Prostate gland (tissue), 2 donors: ENCODE results near the gene SUCLG2. TPM values are rescaled to one million over a fixed set of nuclear protein-coding genes. Genes with fewer than 3 reads are reported as not detected.

Experiments used
- DNase-seq: peaks from one replicate; pipeline ENCODE4 v3.0.0-alpha.2; 2019; ENCODE audit warnings: low spot score
- H3K27ac ChIP-seq, 2 donors: fragments of 200-600 bp; sonication (generic); 2 replicates each; pipeline ENCODE4 v1.5.1; 2017 to 2019
- H3K27me3 ChIP-seq: fragments of 200-600 bp; sonication (generic); replicated peaks from 2 replicates; pipeline ENCODE4 v1.5.1; 2019; ENCODE audit not compliant: insufficient read depth
- H3K36me3 ChIP-seq, 2 donors: fragments of 200-600 bp; sonication (generic); 1 replicate in 1 of 2; 2 replicates in 1 of 2; pipeline versions ENCODE4 v1.5.1 to v1.8.1; 2017 to 2019
- H3K4me1 ChIP-seq: fragments of 200-600 bp; sonication (generic); replicated peaks from 2 replicates; pipeline ENCODE4 v1.5.1; 2019
- H3K4me3 ChIP-seq, 2 donors: fragments of 200-600 bp; sonication (generic); 2 replicates each; pipeline ENCODE4 v1.5.1; 2017 to 2019
- H3K9me3 ChIP-seq: fragments of 200-600 bp; sonication (generic); 2 replicates; pipeline ENCODE4 v1.5.1; 2017
- CTCF ChIP-seq, 4 experiments: fragments of 200-600 bp in 2 of 4; fragments of 450-650 bp in 2 of 4; sonication (generic) in 2 of 4; IDR thresholded peaks; 1 replicate in 3 of 4; 2 replicates in 1 of 4; pipeline ENCODE4 v1.5.1; 2016 to 2019; ENCODE audit warnings: antibody characterized with exemption in 4 of 4, mild to moderate bottlenecking in 2 of 4, moderate library complexity in 2 of 4
- POLR2A ChIP-seq: fragments of 450-650 bp; IDR thresholded peaks from one replicate; pipeline ENCODE4 v1.6.1; 2016; ENCODE audit warnings: antibody characterized with exemption, mild to moderate bottlenecking
- POLR2AphosphoS5 ChIP-seq: sonication (generic); formaldehyde crosslinking; IDR thresholded peaks from one replicate; pipeline ENCODE4 v1.6.1; 2017; ENCODE audit warnings: antibody characterized with exemption
- WGBS: methylation state at CpG from one replicate; pipeline ENCODE4 v1.1.5; 2018; 5-methylcytosine and 5-hydroxymethylcytosine counted together
- intact Hi-C: fragments of 100-400 bp; cut with DNase I; formaldehyde crosslinking; loops from one replicate; pipeline ENCODE4 v1.14.2; 2022
- total RNA-seq, 2 donors: library from RNA; depleted of rRNA; stranded (reverse); fragments of >200 nt; gene quantifications; one replicate each; pipeline ENCODE4 v1.1.0, GENCODE V29; 2016

Gene SUCLG2
- total RNA-seq, 2 donors from 2014 or later, result 33.2 to 65.4 TPM

- Histone ChIP-seq H3K36me3 (no peaks in the 10 kb centered on the region), H3K4me1 (no peaks in the 10 kb centered on the region), H3K27me3 (no peaks in the 10 kb centered on the region), H3K4me3 (no peak overlapping the region), H3K9me3 (no peaks in the 10 kb centered on the region), H3K27ac (no peak overlapping the region)
- WGBS, result 97% methylated on average over 1 of the region's 1 CpG
- DNase-seq, result no peak
- no peak for TF ChIP-seq CTCF (IDR thresholded peaks at IDR 0.05)
- TF ChIP-seq POLR2AphosphoS5, result no peak
- TF ChIP-seq POLR2A, result no peak
- intact Hi-C loops, result no loop called here
These were observed 124.5 kb downstream of the SUCLG2 start for GRCh38 chr3:67529915-67530314.

GRCh38 chr3:67529337-67529736, 125.1 kb downstream of the SUCLG2 start:
- no peaks in the 10 kb centered on the region for H3K4me1 ChIP-seq
- no peak overlapping the region for H3K4me3 ChIP-seq
- no peaks in the 10 kb centered on the region for H3K9me3 ChIP-seq
- no peaks in the 10 kb centered on the region for H3K36me3 ChIP-seq
- DNase-seq, result no peak
- no peak overlapping the region for H3K27ac ChIP-seq
- TF ChIP-seq POLR2AphosphoS5 (no peak), CTCF (IDR thresholded peaks at IDR 0.05) (no peak), POLR2A (no peak)
- intact Hi-C loops, result no loop called here
- WGBS, result 89% methylated on average over 1 of the region's 1 CpG
- no peaks in the 10 kb centered on the region for H3K27me3 ChIP-seq

- 72% methylated on average over 2 of the region's 2 CpGs for WGBS
- intact Hi-C loops, result no loop called here
- TF ChIP-seq POLR2AphosphoS5 (no peak), POLR2A (no peak), CTCF (IDR thresholded peaks at IDR 0.05) (no peak)
These were observed 128.2 kb downstream of the SUCLG2 start for GRCh38 chr3:67526246-67526645.

GRCh38 chr3:67524046-67524445, 130.4 kb downstream of the SUCLG2 start:
- Histone ChIP-seq H3K27me3 (no peaks in the 10 kb centered on the region), H3K4me3 (no peak overlapping the region), H3K27ac (no peak overlapping the region), H3K36me3 (no peaks in the 10 kb centered on the region), H3K9me3 (no peaks in the 10 kb centered on the region), H3K4me1 (no peaks in the 10 kb centered on the region)
- intact Hi-C loops, result no loop called here
- WGBS, result 88% methylated on average over 6 of the region's 6 CpGs
- TF ChIP-seq CTCF (IDR thresholded peaks at IDR 0.05) (no peak), POLR2A (no peak)
- DNase-seq, result no peak

More at GRCh38 chr3:67526246-67526645, 128.2 kb downstream of the SUCLG2 start:
- Histone ChIP-seq H3K27me3 (no peaks in the 10 kb centered on the region), H3K4me3 (no peak overlapping the region), H3K4me1 (no peaks in the 10 kb centered on the region), H3K9me3 (no peaks in the 10 kb centered on the region), H3K27ac (no peak overlapping the region), H3K36me3 (no peaks in the 10 kb centered on the region)
- DNase-seq, result no peak

- H3K36me3 ChIP-seq, result no peaks in the 10 kb centered on the region
These were observed 132.3 kb downstream of the SUCLG2 start for GRCh38 chr3:67522081-67522480.

More at GRCh38 chr3:67522081-67522480, 132.3 kb downstream of the SUCLG2 start:
- H3K27me3 ChIP-seq, result no peaks in the 10 kb centered on the region
- intact Hi-C loops, result no loop called here
- no peak for DNase-seq
- no peak for TF ChIP-seq POLR2AphosphoS5
- H3K4me1 ChIP-seq, result no peaks in the 10 kb centered on the region
- 94% methylated on average over 4 of the region's 4 CpGs for WGBS
- H3K27ac ChIP-seq, result no peak overlapping the region
- no peaks in the 10 kb centered on the region for H3K9me3 ChIP-seq
- H3K4me3 ChIP-seq, result no peak overlapping the region
